ENCODE data around the gene RFC1. TPM values are rescaled to one million over a fixed set of nuclear protein-coding genes. Genes with fewer than 3 reads are reported as not detected.

Gene RFC1
- total and polyA plus RNA-seq, 2 of the 4 experiments (the other 2 are of a cell fraction), result 18.4 to 49.3 TPM

DNA sequence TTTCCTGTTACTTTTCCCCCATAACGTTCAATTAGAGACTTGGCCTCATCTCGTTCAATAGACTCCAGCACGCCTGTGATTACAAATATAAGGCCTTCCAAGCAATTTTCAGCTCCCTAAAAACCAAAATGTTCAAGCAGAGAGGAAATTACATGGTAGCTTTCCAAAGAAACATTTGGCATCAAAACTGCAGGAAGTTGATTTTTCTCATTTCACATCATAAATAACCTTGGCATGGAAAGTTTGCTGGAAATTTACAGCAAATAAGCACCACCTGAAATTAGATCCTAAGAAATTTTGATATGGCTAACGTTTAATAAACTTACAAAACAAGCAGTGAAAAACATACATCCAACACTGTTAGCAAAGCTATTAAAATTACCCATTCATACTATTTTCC is 53.3 kb downstream of the RFC1 start:
- H2BK5ac ChIP-seq (ENCODE audit: low read depth, low read length, poor library complexity, severe bottlenecking), result no peak overlapping the region
- no peak overlapping the region for H3K9ac ChIP-seq (ENCODE audit: low read depth, low read length)
- H2BK120ac ChIP-seq (ENCODE audit: low read depth, low read length), result no peak overlapping the region
- no peaks in the 10 kb centered on the region for H4K20me1 ChIP-seq (ENCODE audit: insufficient read depth, low read length)
- WGBS, 2 experiments (ENCODE audit: extremely low coverage in 2 of 2, insufficient read length in 1 of 2), result no CpG with 5 or more reads among the region's 4 CpGs
- intact Hi-C loops (cut with micrococcal nuclease) (no loop called here), in situ Hi-C loops (cut with MboI; ENCODE audit: low sequenced_read_pairs) (no loop called here), dilution Hi-C loops (cut with HindIII; ENCODE audit: low sequenced_read_pairs, unreplicated experiment) (no loop called here)
- BruUV-seq (replicated peaks), result no TSS peak
- no peak overlapping the region for H2BK15ac ChIP-seq (ENCODE audit: low read depth, low read length)
- no peak overlapping the region for H4K91ac ChIP-seq (ENCODE audit: insufficient read depth, low read depth, low read length)
- POLR2A ChIA-PET (ENCODE audit: unreplicated experiment), result no interaction called here
- H4K8ac ChIP-seq (ENCODE audit: low read depth in 2 of 2, low read length in 2 of 2), result no peak overlapping the region
- H4K5ac ChIP-seq (ENCODE audit: low read depth, low read length), result no peak overlapping the region
- H3K36me3 ChIP-seq (ENCODE audit: control insufficient read depth, insufficient read depth, low read length), result peaks cover 20% of the 10 kb centered on the region
- CTCF ChIA-PET, result no interaction called here
- no peaks in the 10 kb centered on the region for H3K27me3 ChIP-seq (ENCODE audit: control insufficient read depth, insufficient read depth, low read length)
- no peak overlapping the region for H3K56ac ChIP-seq (ENCODE audit: extremely low read depth, insufficient read depth, low read length)
- H3K18ac ChIP-seq (ENCODE audit: low read depth, low read length), result no peak overlapping the region
- no peak overlapping the region for H2AFZ ChIP-seq (replicated peaks; ENCODE audit: low read length, poor library complexity)
- no peak overlapping the region for H3K14ac ChIP-seq (replicated peaks; ENCODE audit: low read depth, low read length)
- no peak overlapping the region for H2BK20ac ChIP-seq (ENCODE audit: low read depth, low read length)
- TF ChIP-seq, protein P1, sequence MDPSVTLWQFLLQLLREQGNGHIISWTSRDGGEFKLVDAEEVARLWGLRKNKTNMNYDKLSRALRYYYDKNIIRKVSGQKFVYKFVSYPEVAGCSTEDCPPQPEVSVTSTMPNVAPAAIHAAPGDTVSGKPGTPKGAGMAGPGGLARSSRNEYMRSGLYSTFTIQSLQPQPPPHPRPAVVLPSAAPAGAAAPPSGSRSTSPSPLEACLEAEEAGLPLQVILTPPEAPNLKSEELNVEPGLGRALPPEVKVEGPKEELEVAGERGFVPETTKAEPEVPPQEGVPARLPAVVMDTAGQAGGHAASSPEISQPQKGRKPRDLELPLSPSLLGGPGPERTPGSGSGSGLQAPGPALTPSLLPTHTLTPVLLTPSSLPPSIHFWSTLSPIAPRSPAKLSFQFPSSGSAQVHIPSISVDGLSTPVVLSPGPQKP (IDR thresholded peaks at IDR 0.05; ENCODE audit: borderline replicate concordance, low read depth, low read length), result no peak
- TF ChIP-seq, protein P2, sequence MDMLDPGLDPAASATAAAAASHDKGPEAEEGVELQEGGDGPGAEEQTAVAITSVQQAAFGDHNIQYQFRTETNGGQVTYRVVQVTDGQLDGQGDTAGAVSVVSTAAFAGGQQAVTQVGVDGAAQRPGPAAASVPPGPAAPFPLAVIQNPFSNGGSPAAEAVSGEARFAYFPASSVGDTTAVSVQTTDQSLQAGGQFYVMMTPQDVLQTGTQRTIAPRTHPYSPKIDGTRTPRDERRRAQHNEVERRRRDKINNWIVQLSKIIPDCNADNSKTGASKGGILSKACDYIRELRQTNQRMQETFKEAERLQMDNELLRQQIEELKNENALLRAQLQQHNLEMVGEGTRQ (IDR thresholded peaks at IDR 0.05; ENCODE audit: low read depth, low read length), result no peak
- TF ChIP-seq MAFK (IDR thresholded peaks at IDR 0.05; ENCODE audit: low read depth, low read length) (no peak), MXI1 (IDR thresholded peaks at IDR 0.05; ENCODE audit: borderline replicate concordance, low read depth, low read length) (no peak), CTCF (conservative IDR thresholded peaks at IDR 0.05; ENCODE audit: low read depth, low read length) (no peak), CHD1 (IDR thresholded peaks at IDR 0.05; ENCODE audit: low read depth, low read length) (no peak), CEBPB (IDR thresholded peaks at IDR 0.05; ENCODE audit: low read depth, low read length) (no peak), RCOR1 (IDR thresholded peaks at IDR 0.05; ENCODE audit: insufficient replicate concordance, low read length) (no peak)
- H3K9me1 ChIP-seq (ENCODE audit: insufficient read depth, low read length), result peaks cover 16% of the 10 kb centered on the region
- no peak overlapping the region for H3K4me2 ChIP-seq (ENCODE audit: low read depth, low read length)
- no peak overlapping the region for H2AK9ac ChIP-seq (replicated peaks; ENCODE audit: low read depth, low read length, poor library complexity)
- H3K23ac ChIP-seq (ENCODE audit: low read depth, low read length), result no peak overlapping the region
- ATAC-seq (ENCODE audit: low read depth) (no peak), DNase-seq (no peak)
- no peak overlapping the region for H3K4me3 ChIP-seq (ENCODE audit: insufficient read depth, low read depth, low read length)
- no peak overlapping the region for H3K27ac ChIP-seq (ENCODE audit: insufficient read depth, low read length)
- peaks cover 17 to 23% of the 10 kb centered on the region in 2 experiments for H3K79me1 ChIP-seq (ENCODE audit: low read depth in 1 of 2, low read length in 2 of 2)
- H3K4ac ChIP-seq (ENCODE audit: low read depth, low read length), result no peak overlapping the region
- H3K9me3 ChIP-seq (ENCODE audit: control insufficient read depth, insufficient read depth, low read length), result no peaks in the 10 kb centered on the region
- peaks cover 3% of the 10 kb centered on the region; the same call in 1 of the 2 replicates for H3K4me1 ChIP-seq (ENCODE audit: control insufficient read depth, insufficient read depth, low read length)
- H2AK5ac ChIP-seq (ENCODE audit: low read depth, low read length), result no peak overlapping the region

Measured in IMR-90 (cell line).